ES-I3 (cell line): ENCODE results near the gene COG5.
"Not testable (repeated sequence)": the region's sequence is repeated elsewhere in the genome, so short reads cannot be mapped to it uniquely, and the experiment has no call there.

ENCODE experiments used
- H3K36me3 ChIP-seq: 2 replicates; pipeline ENCODE4 v1.6.1; 2013; ENCODE audit warnings: mild to moderate bottlenecking, low read length, control low read depth, moderate library complexity; ENCODE audit not compliant: insufficient read depth
- H3K4me1 ChIP-seq: 2 replicates; pipeline ENCODE4 v1.6.1; 2013; ENCODE audit warnings: mild to moderate bottlenecking, control low read depth, low read length; ENCODE audit not compliant: insufficient read depth
- H3K9ac ChIP-seq: 2 replicates; pipeline ENCODE4 v1.6.1; 2013; ENCODE audit warnings: low read depth, mild to moderate bottlenecking, low read length, moderate library complexity
- H3K9me3 ChIP-seq: 2 replicates; pipeline ENCODE4 v1.6.1; 2013; ENCODE audit warnings: mild to moderate bottlenecking, low read length, moderate library complexity; ENCODE audit not compliant: control insufficient read depth, insufficient read depth

COG5 gene

DNA sequence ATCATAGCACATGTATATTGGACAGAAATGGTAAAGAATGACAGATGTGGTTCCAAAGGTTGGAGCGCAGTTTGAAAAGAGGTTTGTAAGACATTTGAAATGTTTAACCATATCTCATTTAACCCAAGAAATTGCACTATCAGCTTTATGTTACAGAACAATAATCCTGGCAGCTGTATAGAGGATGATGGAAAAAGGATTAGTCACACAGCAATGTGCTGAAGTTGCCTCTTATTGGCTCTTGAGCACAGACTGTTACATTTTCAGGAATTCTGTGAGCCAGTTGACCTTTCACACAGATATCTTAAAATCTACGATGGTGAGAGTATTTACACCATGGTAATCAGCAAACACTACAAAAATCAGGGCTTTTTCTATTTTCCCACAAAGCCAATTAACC lies 3.9 kb downstream of the COG5 start:
- Histone ChIP-seq H3K4me1 (peaks cover 5% of the 10 kb centered on the region; the same call in 1 of the 2 replicates), H3K9me3 (no peaks in the 10 kb centered on the region), H3K36me3 (peaks cover 5% of the 10 kb centered on the region; the same call in 1 of the 2 replicates), H3K9ac (no peak overlapping the region)

DNA sequence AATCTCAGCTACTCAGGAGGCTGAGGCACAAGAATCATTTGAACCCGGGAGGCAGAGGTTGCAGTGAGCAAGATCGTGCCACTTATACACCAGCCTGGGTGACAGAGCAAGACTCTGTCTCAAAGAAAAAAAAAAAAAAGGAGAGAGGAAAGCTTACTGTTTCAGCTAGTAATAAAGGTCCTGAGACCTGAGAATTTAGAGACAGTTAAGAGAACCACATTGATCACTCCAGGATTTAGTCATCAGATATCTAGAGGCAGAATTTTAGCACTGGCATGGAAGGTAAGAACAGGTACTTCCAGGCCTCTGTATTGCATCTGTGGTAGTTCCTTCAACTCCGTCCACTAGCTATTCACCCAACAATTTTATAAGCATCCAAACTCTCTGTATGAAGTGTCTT lies 7.8 kb downstream of the COG5 start:
- Histone ChIP-seq H3K36me3 (peaks cover 7% of the 10 kb centered on the region; the same call in 1 of the 2 replicates), H3K9me3 (no peaks in the 10 kb centered on the region), H3K9ac (no peak overlapping the region)

DNA sequence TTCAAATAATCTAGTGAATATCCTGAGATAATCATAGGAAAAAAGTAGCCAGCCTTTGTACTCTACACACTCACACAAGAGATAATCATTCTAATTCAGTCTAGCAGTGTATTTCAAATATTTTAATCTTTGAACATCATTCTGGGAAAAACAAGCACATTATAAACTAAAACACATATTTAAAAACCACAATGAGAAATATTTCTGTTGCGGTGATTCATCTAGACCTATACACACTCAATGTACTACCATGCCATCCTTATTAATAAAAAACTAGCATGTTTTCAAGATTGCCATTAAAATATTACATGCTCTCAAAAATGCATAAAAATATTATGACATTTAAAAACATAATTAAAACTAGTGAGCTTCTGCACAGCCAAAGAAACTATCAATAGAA lies 11.8 kb downstream of the COG5 start:
- H3K4me1 ChIP-seq = no peaks in the 10 kb centered on the region
- H3K9ac ChIP-seq = no peak overlapping the region
- peaks cover 4% of the 10 kb centered on the region; the same call in 1 of the 2 replicates for H3K36me3 ChIP-seq
- no peaks in the 10 kb centered on the region for H3K9me3 ChIP-seq

More for the DNA sequence above, 7.8 kb downstream of the COG5 start:
- no peaks in the 10 kb centered on the region for H3K4me1 ChIP-seq

DNA sequence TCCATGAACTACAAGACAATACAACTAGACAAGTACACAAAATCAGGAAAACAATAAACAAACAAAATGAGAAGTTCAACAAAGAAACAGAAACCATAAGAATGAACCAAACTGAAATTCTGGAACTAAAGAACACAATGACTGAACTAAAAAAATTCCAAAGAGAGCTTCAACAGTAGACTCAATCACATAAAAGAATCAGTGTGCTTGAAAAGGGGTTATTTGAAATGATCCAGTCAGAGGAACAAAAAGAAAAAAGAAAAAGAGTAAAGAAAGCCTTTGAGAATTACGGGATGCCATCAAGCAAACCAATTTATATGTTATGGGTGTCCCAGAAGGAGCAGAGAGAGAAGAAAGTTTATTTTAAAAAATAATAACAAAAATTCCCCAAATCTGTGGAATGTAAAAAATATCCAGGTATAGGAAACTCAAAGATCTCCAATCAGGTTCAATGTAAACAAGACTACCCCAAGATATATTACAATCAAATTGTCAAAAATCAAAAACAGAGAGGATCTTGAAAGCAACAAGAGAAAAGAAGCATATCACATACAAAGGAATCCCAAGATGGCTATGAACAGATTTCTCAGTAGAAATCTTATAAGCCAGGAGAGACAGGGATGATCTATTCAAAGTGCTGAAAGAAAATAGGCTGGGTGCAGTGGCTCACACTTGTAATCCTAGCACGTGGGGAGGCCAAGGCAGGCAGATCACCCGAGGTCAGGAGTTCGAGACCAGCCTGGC lies 18.7 kb downstream of the COG5 start:
- H3K36me3 ChIP-seq = no peaks in the 10 kb centered on the region; the same call in 1 of the 2 replicates
- no peaks in the 10 kb centered on the region for H3K9me3 ChIP-seq
- no peak overlapping the region for H3K9ac ChIP-seq
- no peaks in the 10 kb centered on the region for H3K4me1 ChIP-seq

DNA sequence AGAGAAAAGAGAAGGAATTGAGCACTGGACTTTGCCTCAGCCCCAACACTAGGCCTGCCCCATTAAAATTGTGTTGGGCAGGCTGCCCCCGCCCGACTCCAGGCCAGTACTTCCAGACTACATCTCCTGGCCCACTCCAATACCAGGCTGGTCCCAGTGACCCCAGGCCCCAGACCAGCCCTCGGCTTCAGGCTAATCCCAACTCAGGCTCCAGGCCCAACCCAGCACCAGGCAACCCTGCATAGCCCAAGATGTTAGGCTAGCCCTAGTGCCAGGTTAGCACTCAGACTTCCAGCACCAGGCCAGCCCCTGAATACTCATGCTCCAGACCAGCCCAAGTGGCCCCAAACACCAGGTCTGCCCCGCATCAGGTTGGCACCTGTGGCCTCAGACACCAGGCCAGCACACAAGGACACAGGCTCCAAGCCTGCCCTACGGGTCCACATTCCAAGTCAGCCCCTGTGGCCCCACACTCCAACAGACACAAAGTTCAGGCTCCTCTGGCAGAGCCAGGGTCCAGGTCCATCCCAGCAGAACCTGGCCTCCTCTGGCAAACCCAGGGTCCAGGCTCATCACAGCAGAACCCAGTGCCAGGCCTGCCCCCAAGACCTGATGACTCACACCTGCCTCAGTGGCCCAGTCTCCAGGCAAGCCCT lies 20.3 kb downstream of the COG5 start:
- Histone ChIP-seq H3K36me3 (no peaks in the 10 kb centered on the region; the same call in 1 of the 2 replicates), H3K9ac (no peak overlapping the region), H3K4me1 (0 out of 2 replicates have a peak, but pooled peaks cover 2% of the 10 kb centered on the region), H3K9me3 (no peaks in the 10 kb centered on the region)

DNA sequence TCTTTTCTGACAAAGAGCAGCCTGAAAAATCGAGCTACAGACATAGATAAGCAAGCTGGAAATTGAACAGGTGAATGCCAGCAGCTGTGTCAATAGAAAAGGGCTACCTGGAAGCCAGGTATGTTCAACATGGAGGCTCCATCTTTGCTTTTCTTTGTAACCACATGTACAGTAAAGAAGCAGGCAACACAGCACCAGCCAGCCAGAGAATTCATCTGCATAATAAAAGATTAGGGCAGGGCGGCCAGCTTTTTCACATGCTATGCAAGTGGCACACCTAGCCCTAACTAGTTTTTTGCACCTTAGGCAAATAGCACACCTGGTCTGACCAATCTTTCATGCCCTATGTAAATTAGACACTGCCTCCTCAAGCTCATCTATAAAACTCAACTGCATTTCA lies 25.7 kb downstream of the COG5 start:
- Histone ChIP-seq H3K36me3 (no peaks in the 10 kb centered on the region), H3K9ac (no peak overlapping the region), H3K4me1 (0 out of 2 replicates have a peak, but pooled peaks cover 4% of the 10 kb centered on the region), H3K9me3 (no peaks in the 10 kb centered on the region)

DNA sequence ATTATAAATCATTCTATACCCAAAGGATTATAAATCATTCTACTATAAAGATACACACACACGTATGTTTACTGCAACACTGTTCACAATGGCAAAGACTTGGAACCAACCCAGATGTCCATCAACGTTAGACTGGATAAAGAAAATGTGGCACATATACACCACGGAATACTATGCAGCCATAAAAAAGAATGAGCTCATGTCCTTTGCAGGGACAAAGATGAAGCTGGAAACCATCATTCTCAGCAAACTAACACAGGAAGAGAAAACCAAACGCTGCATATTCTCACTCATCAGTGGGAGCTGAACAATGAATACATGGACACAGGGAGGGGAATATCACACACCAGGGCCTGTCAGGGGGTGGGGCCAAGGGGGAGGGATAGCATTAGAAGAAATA lies 26.5 kb downstream of the COG5 start:
- H3K9ac ChIP-seq, H3K36me3 ChIP-seq, H3K4me1 ChIP-seq, H3K9me3 ChIP-seq: not testable (repeated sequence)

DNA sequence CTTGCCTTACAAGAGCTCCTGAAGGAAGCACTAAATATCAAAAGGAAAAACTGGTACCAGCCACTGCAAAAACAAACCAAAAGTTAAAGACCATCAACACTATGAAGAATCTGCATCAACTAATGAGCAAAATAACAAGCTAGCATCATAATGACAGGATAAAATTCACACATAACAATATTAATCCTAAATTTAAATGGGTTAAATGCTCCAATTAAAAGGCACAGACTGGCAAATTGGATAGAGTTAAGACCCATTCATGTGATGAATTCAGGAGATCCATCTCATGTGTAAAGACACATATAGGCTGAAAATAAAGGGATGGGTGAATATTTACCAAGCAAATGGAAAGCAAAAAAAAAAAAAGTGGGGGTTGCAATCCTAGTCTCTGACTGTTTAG lies 29.6 kb downstream of the COG5 start:
- Histone ChIP-seq H3K9ac (no peak overlapping the region), H3K4me1 (0 out of 2 replicates have a peak, but pooled peaks cover 11% of the 10 kb centered on the region), H3K36me3 (no peaks in the 10 kb centered on the region), H3K9me3 (no peaks in the 10 kb centered on the region)

DNA sequence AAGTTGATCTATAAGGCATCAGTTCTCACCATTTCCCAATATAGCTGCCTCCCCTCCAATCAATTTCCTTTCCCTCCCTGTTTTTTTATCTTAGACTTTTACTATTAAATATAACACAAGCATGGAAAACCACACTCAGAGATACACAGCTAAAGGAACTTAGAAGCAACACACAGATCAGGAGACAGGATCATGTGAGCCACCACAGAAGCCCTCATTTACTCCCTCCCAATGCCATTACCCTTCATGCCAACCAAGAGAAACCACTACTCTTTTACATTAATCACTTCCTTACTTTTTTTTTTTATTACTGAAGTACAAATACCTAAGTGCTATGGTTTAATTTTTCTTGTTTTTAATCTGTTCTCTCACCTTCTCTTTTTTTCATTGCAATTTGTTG lies 33.0 kb downstream of the COG5 start:
- no peaks in the 10 kb centered on the region for H3K36me3 ChIP-seq
- H3K9ac ChIP-seq = no peak overlapping the region
- H3K4me1 ChIP-seq = 0 out of 2 replicates have a peak, but pooled peaks cover 9% of the 10 kb centered on the region
- H3K9me3 ChIP-seq = no peaks in the 10 kb centered on the region

DNA sequence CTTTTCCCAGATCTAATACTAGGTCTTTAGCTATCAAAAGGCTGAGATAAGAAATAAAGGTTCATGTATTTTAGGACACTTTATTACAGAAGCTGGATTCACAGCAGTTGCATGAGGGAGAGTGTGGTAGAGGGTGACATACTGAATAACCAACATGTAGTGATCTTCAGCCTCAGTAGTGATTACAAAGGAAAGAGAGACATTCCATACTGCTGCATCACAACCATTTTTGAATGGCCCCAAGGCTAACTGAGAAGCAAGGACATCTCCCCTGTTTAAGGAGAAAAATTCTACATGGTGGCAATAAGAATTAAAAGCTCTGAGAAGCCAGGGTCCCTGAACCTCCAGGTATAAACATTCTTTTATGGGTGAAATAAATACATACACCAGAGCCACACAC lies 35.3 kb downstream of the COG5 start:
- no peaks in the 10 kb centered on the region for H3K9me3 ChIP-seq
- no peaks in the 10 kb centered on the region for H3K36me3 ChIP-seq

DNA sequence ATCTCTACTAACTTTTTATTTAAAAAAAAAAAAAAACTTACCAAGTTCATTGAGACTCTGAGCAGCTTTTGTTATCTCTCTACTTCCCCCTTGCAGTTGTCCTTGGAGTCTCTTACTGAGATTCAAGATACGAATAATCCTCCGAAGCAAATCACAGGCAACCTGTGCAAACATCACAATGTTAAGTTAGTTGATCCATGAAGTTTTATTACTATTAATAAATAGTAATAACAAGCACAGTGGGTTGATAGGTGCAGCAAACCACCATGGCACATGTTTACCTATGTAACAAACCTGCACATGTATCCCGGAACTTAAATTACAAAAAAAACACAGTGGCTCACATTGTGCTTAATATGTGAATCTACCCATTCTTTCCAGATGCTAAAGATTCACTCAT lies 36.5 kb downstream of the COG5 start:
- Histone ChIP-seq H3K9ac (no peak overlapping the region), H3K4me1 (0 out of 2 replicates have a peak, but pooled peaks cover 9% of the 10 kb centered on the region), H3K36me3 (no peaks in the 10 kb centered on the region), H3K9me3 (no peaks in the 10 kb centered on the region)

More for the DNA sequence above, 35.3 kb downstream of the COG5 start:
- H3K9ac ChIP-seq = no peak overlapping the region
- H3K4me1 ChIP-seq = 0 out of 2 replicates have a peak, but pooled peaks cover 9% of the 10 kb centered on the region

DNA sequence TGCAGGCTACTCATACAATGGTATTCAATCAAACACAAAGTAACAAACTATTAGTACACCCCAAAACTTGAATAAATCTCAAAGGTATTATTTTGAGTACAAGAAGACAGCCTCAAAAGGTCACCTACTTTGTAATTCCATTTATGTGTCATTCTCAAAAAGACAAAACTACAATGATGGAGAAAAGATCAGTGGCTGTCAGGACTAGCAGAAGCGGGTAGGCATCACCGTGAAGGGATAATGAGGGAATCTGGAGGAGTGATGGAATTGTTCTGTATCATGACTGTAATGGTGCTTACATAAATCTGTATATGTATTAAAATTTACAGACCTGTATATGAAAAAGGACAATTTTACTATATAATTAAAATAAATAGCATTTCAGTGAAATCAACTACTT lies 37.0 kb downstream of the COG5 start:
- no peak overlapping the region for H3K9ac ChIP-seq
- H3K36me3 ChIP-seq = no peaks in the 10 kb centered on the region
- no peaks in the 10 kb centered on the region for H3K9me3 ChIP-seq
- 0 out of 2 replicates have a peak, but pooled peaks cover 7% of the 10 kb centered on the region for H3K4me1 ChIP-seq

DNA sequence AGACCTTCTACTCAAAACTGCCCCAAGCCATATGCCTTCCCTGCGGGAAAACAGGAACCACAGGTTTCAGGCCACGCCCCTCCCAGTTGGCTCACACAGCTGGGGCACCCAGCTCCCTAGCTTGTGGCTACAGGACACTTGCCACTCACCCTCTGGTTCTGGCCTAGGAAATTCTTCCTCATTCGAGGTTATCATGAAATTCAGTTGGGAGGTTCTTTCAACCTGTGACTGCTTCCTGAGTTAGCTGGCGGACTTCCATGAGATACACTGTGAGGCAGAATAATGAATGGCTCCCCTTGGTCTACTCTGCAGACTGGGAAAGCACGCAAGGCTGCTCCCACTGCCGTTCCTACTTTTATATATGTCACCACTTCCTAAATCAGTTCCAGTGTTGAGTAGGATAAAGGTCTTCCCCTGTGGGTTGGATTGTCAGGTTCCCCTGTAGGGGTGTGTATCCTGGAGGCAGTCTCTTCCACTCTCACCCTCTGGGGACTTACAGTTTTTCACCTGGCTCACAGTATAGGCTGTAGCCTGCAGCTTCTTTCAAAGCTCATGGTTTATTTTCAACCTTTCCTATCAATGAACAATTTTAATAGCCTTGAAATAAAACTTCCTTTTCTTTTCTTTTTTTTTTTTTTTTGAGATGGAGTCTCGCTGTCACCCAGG lies 56.9 kb downstream of the COG5 start:
- Histone ChIP-seq H3K9me3 (no peaks in the 10 kb centered on the region), H3K4me1 (no peaks in the 10 kb centered on the region), H3K9ac (no peak overlapping the region), H3K36me3 (no peaks in the 10 kb centered on the region)

DNA sequence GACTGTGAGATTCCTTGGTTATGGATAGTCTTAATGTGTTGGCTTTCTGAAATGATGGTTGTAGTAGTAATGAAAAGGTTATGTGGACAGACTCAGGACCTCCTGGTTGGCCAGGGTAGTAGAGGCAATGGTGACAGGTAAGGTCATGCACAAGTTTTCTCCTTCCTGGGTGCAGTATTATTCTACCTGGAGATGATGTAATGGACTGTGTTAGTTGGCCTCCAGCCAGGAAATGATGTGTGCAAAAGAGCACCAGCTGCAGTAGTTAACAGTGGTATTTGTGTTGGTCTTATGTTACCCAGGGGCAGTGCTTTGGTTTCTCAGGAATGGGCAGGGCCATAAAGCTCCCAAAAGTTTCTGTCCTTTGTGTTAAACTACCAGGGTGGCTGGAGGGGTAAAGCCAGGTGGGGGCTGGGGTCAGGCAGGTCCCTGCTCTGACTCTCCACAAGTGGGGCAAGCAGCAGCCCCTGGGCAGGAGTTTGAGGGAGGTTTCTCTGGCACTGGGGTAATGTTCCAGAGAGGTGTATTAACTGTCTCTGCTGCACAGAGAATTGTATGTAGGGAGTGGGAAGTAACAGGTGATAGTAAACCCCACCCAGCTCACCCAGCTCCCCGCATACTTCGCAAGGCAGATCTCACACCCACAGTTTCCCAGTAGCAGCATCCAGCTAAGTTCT lies 57.6 kb downstream of the COG5 start:
- no peaks in the 10 kb centered on the region for H3K9me3 ChIP-seq
- H3K4me1 ChIP-seq = no peaks in the 10 kb centered on the region
- H3K9ac ChIP-seq = no peak overlapping the region
- H3K36me3 ChIP-seq = no peaks in the 10 kb centered on the region
